CD4-positive, alpha-beta T cell treated with Interleukin-1 beta for 1 hour (primary cell): ENCODE results near the gene ASPG.

Experiments
- DNase-seq, 2 donors: peaks; one replicate each; pipeline ENCODE4 v3.0.0-alpha.2; 2020 to 2022

Gene ASPG

GRCh38 chr14:104138718-104139459, 53.4 kb downstream of the ASPG start:
- DNase-seq: peak in 1 of 2 donors; percentile 0

DNA sequence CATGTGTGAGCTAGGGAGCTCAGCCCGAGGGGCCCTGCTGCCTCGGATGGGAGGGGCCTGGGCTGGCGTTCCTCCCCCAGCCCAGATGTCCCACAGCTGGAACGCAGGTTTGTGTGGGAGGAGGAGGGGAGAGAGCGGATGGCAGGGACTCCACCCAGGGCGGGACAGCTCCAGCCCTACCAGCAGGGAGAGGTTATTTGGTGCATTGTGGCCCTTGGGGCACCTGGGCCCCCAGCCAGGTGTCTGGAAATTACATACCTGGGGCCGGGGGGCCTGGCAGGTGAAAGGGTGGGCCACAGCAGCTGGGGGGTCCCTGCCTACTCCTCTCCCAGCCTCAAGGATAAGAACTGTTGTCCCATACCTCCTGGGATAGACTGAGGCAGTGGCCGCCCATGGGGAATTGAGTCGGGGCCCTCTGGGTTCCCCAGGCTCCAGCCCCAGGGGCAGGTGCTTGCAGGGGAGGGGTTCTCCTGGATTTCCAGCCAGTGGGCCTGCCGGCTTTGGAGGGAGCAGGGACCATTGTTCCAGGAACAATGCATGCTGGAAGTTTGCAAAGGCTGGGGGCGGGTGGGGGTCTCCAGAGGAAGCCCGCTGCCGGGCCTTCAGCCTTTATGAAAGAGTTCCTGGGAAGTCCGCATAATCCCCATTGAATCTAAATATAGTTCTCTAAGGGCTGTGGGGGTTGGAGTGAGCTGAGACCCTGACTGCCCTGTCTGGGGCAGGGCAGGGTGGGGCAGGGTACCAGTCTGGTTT, 54.1 kb downstream of the ASPG start:
- peak in 1 of 2 donors; percentile 0 for DNase-seq

DNA sequence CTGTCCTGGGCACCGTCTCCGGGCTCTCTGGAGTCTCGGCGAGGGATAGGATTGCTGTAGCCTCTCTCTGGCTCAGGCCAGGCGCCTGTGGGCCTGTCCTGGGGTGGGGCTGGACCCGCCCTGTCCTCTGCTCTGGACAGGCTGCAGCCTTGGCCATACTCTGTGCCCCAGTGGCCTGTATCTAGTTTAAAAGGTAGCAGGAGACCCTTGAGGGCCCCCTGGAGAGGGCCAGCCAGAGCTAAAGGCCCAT, 54.6 kb downstream of the ASPG start:
- DNase-seq: peak in 1 of 2 donors; percentile 0

GRCh38 chr14:104140463-104141331, 55.2 kb downstream of the ASPG start:
- peak in 1 of 2 donors; percentile 0 for DNase-seq

DNA sequence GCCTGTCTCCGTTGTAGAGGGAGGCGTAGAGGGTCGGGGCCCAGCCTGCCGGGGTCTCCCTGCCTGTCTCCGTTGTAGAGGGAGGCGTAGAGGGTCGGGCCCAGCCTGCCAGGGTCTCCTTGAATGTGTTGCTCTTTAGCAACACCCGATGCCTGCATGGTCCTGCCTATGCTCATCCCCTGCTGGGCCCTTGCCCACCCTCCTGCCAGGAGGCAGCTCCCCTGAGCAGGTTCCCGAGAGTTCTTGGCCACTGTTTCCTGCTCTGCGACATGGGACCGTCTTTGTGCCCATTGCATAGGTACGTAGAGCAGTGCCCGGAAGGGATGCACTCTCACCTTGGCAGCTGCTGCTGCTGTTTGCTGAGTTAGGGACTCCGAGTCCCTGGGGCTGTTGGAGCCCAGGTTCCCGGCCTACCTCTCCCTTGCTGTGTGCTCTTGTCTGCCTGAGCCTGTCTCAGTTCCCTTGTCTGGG, 56.2 kb downstream of the ASPG start:
- DNase-seq: peak in 1 of 2 donors; percentile 0

DNA sequence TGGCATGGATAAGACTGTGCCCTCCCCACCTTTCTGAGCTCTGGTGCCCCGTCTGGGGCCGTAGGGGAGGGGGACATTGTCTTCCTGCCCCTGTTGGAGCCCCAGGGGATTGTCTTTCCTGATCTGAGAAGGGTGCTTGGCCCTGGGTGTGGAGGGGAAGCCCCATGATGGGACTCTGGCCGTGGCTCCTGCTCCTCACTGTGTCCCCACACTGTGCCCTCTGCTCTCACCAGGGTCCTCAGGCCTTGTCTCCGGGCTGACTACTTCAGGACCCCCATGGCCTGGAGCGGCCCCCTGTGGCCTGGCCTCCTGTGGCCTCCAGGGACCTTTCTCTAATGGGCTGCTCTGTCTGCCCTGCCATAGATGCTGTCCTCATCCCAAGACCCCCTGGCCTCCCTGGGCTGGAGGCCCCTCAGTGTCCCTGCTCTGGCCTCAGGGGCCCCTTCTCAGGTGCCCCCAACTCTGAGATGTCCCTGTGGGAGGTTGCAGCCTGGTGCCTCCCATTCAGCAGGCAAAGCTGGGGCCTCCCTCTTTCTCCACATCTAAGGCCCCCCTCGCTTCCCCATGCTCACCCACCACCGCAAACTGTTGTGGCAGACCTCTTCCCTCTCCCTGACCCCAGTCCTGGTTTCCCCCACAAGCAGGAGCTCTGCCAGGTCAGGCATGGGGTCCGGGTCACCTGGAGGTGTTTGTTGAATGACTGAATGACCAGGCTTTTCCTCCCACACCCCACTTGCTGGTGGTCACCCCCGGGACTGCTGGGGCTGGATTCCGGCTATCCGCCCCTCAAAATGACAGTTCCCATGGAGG, 56.8 kb downstream of the ASPG start:
- peak in 1 of 2 donors; percentile 0 for DNase-seq

- DNase-seq: no peak
Measured at GRCh38 chr14:104142946-104143470, 57.5 kb downstream of the ASPG start.

GRCh38 chr14:104143521-104144452, 58.3 kb downstream of the ASPG start:
- peak in 1 of 2 donors; percentile 0 for DNase-seq

GRCh38 chr14:104144453-104144790, 58.9 kb downstream of the ASPG start:
- no peak for DNase-seq

GRCh38 chr14:104144911-104145825, 59.7 kb downstream of the ASPG start:
- DNase-seq: peak in 1 of 2 donors; percentile 0

GRCh38 chr14:104145826-104146601, 60.5 kb downstream of the ASPG start:
- peak in 1 of 2 donors; percentile 0 for DNase-seq

- DNase-seq: no peak
Measured at GRCh38 chr14:104146651-104147345, 61.3 kb downstream of the ASPG start.

DNA sequence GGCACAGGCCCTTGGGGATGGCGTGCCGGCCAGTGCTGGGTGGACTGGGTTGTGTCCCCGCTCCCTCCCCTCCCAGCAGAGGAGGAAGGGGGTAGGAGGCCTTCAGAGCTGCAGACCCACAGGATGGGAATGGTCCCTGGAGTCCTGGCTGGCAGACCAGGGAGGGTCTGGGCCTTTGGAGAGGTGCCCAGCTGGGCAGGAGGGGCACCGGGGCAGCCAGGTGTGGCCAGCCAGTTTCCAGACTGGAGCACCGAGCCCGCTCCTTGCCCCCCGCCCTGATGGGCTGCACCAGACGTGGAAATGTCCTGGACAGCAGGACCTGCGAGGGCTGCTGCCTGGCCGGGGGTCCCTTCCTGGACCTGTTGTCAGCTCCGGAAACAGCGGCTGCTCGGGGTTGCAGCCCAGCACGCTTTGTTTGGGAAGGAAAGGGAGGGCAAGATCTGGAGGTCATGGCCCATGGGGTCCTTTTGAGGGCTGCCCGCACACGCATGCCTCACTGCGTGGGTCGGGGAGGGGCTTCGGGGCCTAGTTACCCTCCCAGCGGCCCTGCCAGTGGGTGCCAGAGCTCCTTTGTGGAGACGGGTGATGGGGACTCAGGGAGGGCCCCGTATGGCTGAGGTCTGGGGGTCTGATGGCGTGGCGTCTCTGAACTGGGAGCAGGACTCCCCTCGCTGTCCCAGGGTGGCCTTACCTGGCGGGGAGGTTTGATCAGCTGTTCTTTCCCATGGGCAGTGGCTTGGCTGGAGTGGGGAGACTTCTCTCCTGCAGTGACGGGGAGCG, 62.0 kb downstream of the ASPG start:
- DNase-seq: no peak

GRCh38 chr14:104148433-104149277, 63.2 kb downstream of the ASPG start:
- no peak for DNase-seq

GRCh38 chr14:104149278-104149595, 63.7 kb downstream of the ASPG start:
- no peak for DNase-seq

DNA sequence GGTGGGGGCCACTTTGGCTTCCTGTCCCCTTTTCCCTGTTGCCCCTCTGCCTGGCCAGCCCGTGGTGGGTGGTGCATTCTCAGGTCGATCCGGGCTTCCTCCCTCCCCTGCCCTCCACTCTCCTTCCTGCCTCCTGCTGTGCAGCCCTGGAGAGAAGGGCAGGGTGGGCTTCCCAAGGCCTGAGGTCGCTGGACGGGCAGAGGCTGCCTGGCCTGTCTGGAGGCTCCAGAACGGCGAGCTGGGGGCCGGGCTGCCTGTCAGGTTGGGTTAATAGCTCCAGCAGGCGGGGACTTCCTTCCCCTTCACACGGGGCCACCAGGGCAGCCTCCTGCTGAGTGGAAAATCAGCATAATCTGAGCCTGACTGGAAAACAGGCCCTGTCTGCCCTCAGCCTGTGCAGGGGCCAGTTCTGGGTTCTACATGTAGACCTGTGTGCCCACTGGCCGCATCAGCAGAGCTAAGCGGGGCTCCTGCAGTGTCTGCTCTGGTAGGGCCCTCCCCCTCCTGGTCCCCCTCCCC, 64.2 kb downstream of the ASPG start:
- no peak for DNase-seq
